Neuronal stem cell (in vitro differentiated cells): ENCODE results near the gene HPS4.
"Not testable (repeated sequence)": the region's sequence is repeated elsewhere in the genome, so short reads cannot be mapped to it uniquely, and the experiment has no call there.

Source experiments
- DNase-seq: peaks from one replicate; pipeline ENCODE4 v3.0.0-alpha.2; 2013; ENCODE audit warnings: low spot score
- H2AFZ ChIP-seq: one replicate; pipeline ENCODE4 v1.6.1; 2013; ENCODE audit warnings: mild to moderate bottlenecking, low read length, inconsistent platforms
- H2AK5ac ChIP-seq: 2 replicates; pipeline ENCODE4 v1.6.1; 2013; ENCODE audit warnings: low read depth, mild to moderate bottlenecking, inconsistent platforms, low read length, moderate library complexity, mixed read lengths
- H2BK120ac ChIP-seq: 2 replicates; pipeline ENCODE4 v1.6.1; 2013; ENCODE audit warnings: low read depth, mild to moderate bottlenecking, inconsistent platforms, low read length, moderate library complexity, mixed read lengths
- H2BK12ac ChIP-seq: one replicate; pipeline ENCODE4 v1.6.1; 2013; ENCODE audit warnings: low read length, inconsistent platforms
- H2BK15ac ChIP-seq: 2 replicates; pipeline ENCODE4 v1.6.1; 2013; ENCODE audit warnings: mild to moderate bottlenecking, low read length, inconsistent platforms, mixed read lengths
- H2BK5ac ChIP-seq: one replicate; pipeline ENCODE4 v1.6.1; 2013; ENCODE audit warnings: inconsistent platforms, mild to moderate bottlenecking, low read length, moderate library complexity
- H3K14ac ChIP-seq: one replicate; pipeline ENCODE4 v1.6.1; 2013; ENCODE audit warnings: low read length, inconsistent platforms
- H3K18ac ChIP-seq: 2 replicates; pipeline ENCODE4 v1.6.1; 2013; ENCODE audit warnings: low read length, inconsistent platforms
- H3K23ac ChIP-seq: 2 replicates; pipeline ENCODE4 v1.6.1; 2013; ENCODE audit warnings: low read depth, mild to moderate bottlenecking, mixed read lengths, low read length, inconsistent platforms; ENCODE audit not compliant: poor library complexity
- H3K27ac ChIP-seq: replicated peaks from 3 replicates; pipeline ENCODE4 v1.5.1; 2013; ENCODE audit warnings: low read length, inconsistent platforms
- H3K27me3 ChIP-seq, 3 experiments: 2 replicates each; pipeline ENCODE4 v1.6.1; 2013; ENCODE audit warnings: low read length in 3 of 3, mild to moderate bottlenecking in 2 of 3, inconsistent platforms in 1 of 3, low read depth in 1 of 3, mixed read lengths in 1 of 3, moderate library complexity in 1 of 3; ENCODE audit not compliant: control insufficient read depth in 3 of 3, insufficient read depth in 3 of 3
- H3K36me3 ChIP-seq, 2 donors: replicated peaks in 1 of 2; 2 replicates each; pipeline ENCODE4 v1.6.1; 2013; ENCODE audit warnings: low read length in 2 of 2; ENCODE audit not compliant: control insufficient read depth in 2 of 2, insufficient read depth in 2 of 2
- H3K4ac ChIP-seq: 2 replicates; pipeline ENCODE4 v1.6.1; 2013; ENCODE audit warnings: inconsistent platforms, mild to moderate bottlenecking, low read length, moderate library complexity
- H3K4me1 ChIP-seq, 2 donors: 1 replicate in 1 of 2; 2 replicates in 1 of 2; pipeline ENCODE4 v1.6.1; 2013; ENCODE audit warnings: low read length in 2 of 2, low read depth in 1 of 2; ENCODE audit not compliant: control insufficient read depth in 2 of 2, insufficient read depth in 1 of 2
- H3K4me2 ChIP-seq: one replicate; pipeline ENCODE4 v1.6.1; 2013; ENCODE audit warnings: mild to moderate bottlenecking, low read length, inconsistent platforms; ENCODE audit not compliant: insufficient read depth, poor library complexity, severe bottlenecking
- H3K4me3 ChIP-seq, 2 donors: 2 replicates each; pipeline ENCODE4 v1.5.1; 2013; ENCODE audit warnings: low read length in 2 of 2, mild to moderate bottlenecking in 2 of 2, inconsistent platforms in 1 of 2, moderate library complexity in 1 of 2
- H3K79me1 ChIP-seq: one replicate; pipeline ENCODE4 v1.6.1; 2013; ENCODE audit warnings: low read depth, mild to moderate bottlenecking, inconsistent platforms, low read length, moderate library complexity
- H3K9ac ChIP-seq: one replicate; pipeline ENCODE4 v1.6.1; 2013; ENCODE audit warnings: mild to moderate bottlenecking, low read depth, low read length, inconsistent platforms; ENCODE audit not compliant: poor library complexity
- H3K9me3 ChIP-seq, 2 donors: replicated peaks in 1 of 2; 2 replicates each; pipeline versions ENCODE3 to v1.6.1; 2013; ENCODE audit warnings: low read length in 2 of 2, mild to moderate bottlenecking in 2 of 2, inconsistent platforms in 1 of 2, low read depth in 1 of 2, mixed read lengths in 1 of 2, moderate library complexity in 1 of 2; ENCODE audit not compliant: control insufficient read depth in 2 of 2, insufficient read depth in 1 of 2
- H4K8ac ChIP-seq: one replicate; pipeline ENCODE4 v1.6.1; 2013; ENCODE audit warnings: low read depth, mild to moderate bottlenecking, inconsistent platforms, low read length, moderate library complexity
- H4K91ac ChIP-seq: one replicate; pipeline ENCODE4 v1.6.1; 2013; ENCODE audit warnings: low read length, low read depth, mild to moderate bottlenecking, inconsistent platforms; ENCODE audit not compliant: poor library complexity
- WGBS, 2 donors: extraction: QIAGEN DNeasy Blood & Tissue Kit; methylation state at CpG; one replicate each; pipeline ENCODE4 v1.1.7; 2013; ENCODE audit warnings: missing lambda C conversion rate in 2 of 2, mixed read lengths in 1 of 2; ENCODE audit not compliant: insufficient read length in 2 of 2, insufficient replicate concordance in 1 of 2; ENCODE audit errors: extremely low coverage in 2 of 2; 5-methylcytosine and 5-hydroxymethylcytosine counted together

HPS4 gene

GRCh38 chr22:26438776-26439175, 44.8 kb downstream of the HPS4 start:
- no CpG with 5 or more reads among the region's 3 CpGs for WGBS, 2 donors
- not testable (repeated sequence) for H2AFZ ChIP-seq, H2BK5ac ChIP-seq, H3K4me2 ChIP-seq, H2BK15ac ChIP-seq, H3K9ac ChIP-seq, H2BK12ac ChIP-seq, H3K23ac ChIP-seq, H3K4me1 ChIP-seq, H2BK120ac ChIP-seq, H3K9me3 ChIP-seq, H4K91ac ChIP-seq, H3K27me3 ChIP-seq, H3K14ac ChIP-seq, H3K27ac ChIP-seq, H2AK5ac ChIP-seq, H3K18ac ChIP-seq, H3K79me1 ChIP-seq, H4K8ac ChIP-seq, H3K4me3 ChIP-seq, H3K4ac ChIP-seq, DNase-seq
- H3K36me3 ChIP-seq, result peaks cover 14 to 20% of the 10 kb centered on the region in 2 donors

- Histone ChIP-seq H3K27ac (no peak overlapping the region), H2AK5ac (no peak overlapping the region), H3K4me3 (no peak overlapping the region), H2BK5ac (no peak overlapping the region), H2BK120ac (no peak overlapping the region), H3K4ac (no peak overlapping the region), H3K9me3 (no peaks in the 10 kb centered on the region), H3K79me1 (peaks cover 7% of the 10 kb centered on the region), H3K9ac (peak overlapping the region; percentile 45), H3K23ac (no peak overlapping the region), H2AFZ (no peak overlapping the region), H3K4me1 (peaks cover 0 to 2% of the 10 kb centered on the region in 2 donors), H3K18ac (no peak overlapping the region), H3K36me3 (peaks cover 17 to 21% of the 10 kb centered on the region in 2 donors), H3K14ac (no peak overlapping the region), H3K27me3 (no peaks in the 10 kb centered on the region), H4K91ac (no peak overlapping the region), H3K4me2 (no peak overlapping the region), H4K8ac (no peak overlapping the region), H2BK15ac (no peak overlapping the region), H2BK12ac (no peak overlapping the region)
- WGBS, 2 donors, result no CpG with 5 or more reads among the region's 14 CpGs
- DNase-seq, result no peak
Observed at GRCh38 chr22:26437694-26438392, 45.7 kb downstream of the HPS4 start.

GRCh38 chr22:26436903-26437515, 46.6 kb downstream of the HPS4 start:
- H3K18ac ChIP-seq, result no peak overlapping the region
- no peak overlapping the region for H4K91ac ChIP-seq
- no peak overlapping the region for H3K23ac ChIP-seq
- no peak overlapping the region for H3K4ac ChIP-seq
- no peak overlapping the region for H2BK120ac ChIP-seq
- peak overlapping the region in 1 of 2 donors; percentile 27 for H3K4me3 ChIP-seq
- no peak overlapping the region for H2BK12ac ChIP-seq
- H3K36me3 ChIP-seq, result peaks cover 17 to 21% of the 10 kb centered on the region in 2 donors
- no peaks in the 10 kb centered on the region for H3K9me3 ChIP-seq
- no peak overlapping the region for H2BK5ac ChIP-seq
- no peak overlapping the region for H4K8ac ChIP-seq
- no peak overlapping the region for H3K27ac ChIP-seq
- H2AK5ac ChIP-seq, result no peak overlapping the region
- no peaks in the 10 kb centered on the region for H3K27me3 ChIP-seq
- H3K4me1 ChIP-seq, result peaks cover 5 to 8% of the 10 kb centered on the region in 2 donors
- DNase-seq, result no peak
- no peak overlapping the region for H3K9ac ChIP-seq
- no peak overlapping the region for H2AFZ ChIP-seq
- no peak overlapping the region for H3K4me2 ChIP-seq
- H3K79me1 ChIP-seq, result peaks cover 7% of the 10 kb centered on the region
- WGBS, 2 donors, result no CpG with 5 or more reads among the region's 11 CpGs
- H3K14ac ChIP-seq, result peak overlapping the region; percentile 15
- no peak overlapping the region for H2BK15ac ChIP-seq

- Histone ChIP-seq H3K4me3 (no peak overlapping the region), H4K91ac (no peak overlapping the region), H2BK5ac (no peak overlapping the region), H3K79me1 (peaks cover 7% of the 10 kb centered on the region), H2BK12ac (no peak overlapping the region), H3K9ac (no peak overlapping the region), H4K8ac (no peak overlapping the region), H2AK5ac (peak overlapping the region; percentile 6), H3K18ac (no peak overlapping the region), H2AFZ (no peak overlapping the region), H2BK15ac (no peak overlapping the region), H3K4ac (no peak overlapping the region), H2BK120ac (no peak overlapping the region), H3K9me3 (no peaks in the 10 kb centered on the region), H3K36me3 (peaks cover 17 to 21% of the 10 kb centered on the region in 2 donors), H3K14ac (no peak overlapping the region), H3K27ac (no peak overlapping the region), H3K4me2 (no peak overlapping the region), H3K23ac (no peak overlapping the region), H3K27me3 (no peaks in the 10 kb centered on the region), H3K4me1 (peaks cover 16% of the 10 kb centered on the region in 2 donors)
- no CpG with 5 or more reads among the region's 11 CpGs for WGBS, 2 donors
- DNase-seq, result no peak
Observed at GRCh38 chr22:26435327-26436093, 48.1 kb downstream of the HPS4 start.
